GM12874 (cell line): ENCODE data around the gene ZNF503.

Experiments used
- CTCF ChIP-seq: IDR thresholded peaks from 2 replicates; pipeline ENCODE4 v1.5.1; 2011; ENCODE audit warnings: low read depth, mild to moderate bottlenecking, control low read depth, low read length, moderate library complexity; ENCODE audit not compliant: insufficient read depth

The ZNF503 gene

GRCh38 chr10:75353183-75353582 is 48.4 kb downstream of the ZNF503 start:
- no peak for TF ChIP-seq CTCF

- no peak for TF ChIP-seq CTCF
Measured at GRCh38 chr10:75352650-75353049, 48.9 kb downstream of the ZNF503 start.

- no peak for TF ChIP-seq CTCF
Measured at GRCh38 chr10:75351637-75352036, 49.9 kb downstream of the ZNF503 start.

- no peak for TF ChIP-seq CTCF
Measured at GRCh38 chr10:75350791-75351190, 50.8 kb downstream of the ZNF503 start.
